Measurements from ENCODE around the gene THTPA.
"Not testable (repeated sequence)": the region's sequence is repeated elsewhere in the genome, so short reads cannot be mapped to it uniquely, and the experiment has no call there.

THTPA gene

GRCh38 chr14:23584527-23585203 lies 28.6 kb downstream of the THTPA start:
- DNase-seq = not testable (repeated sequence)

DNA sequence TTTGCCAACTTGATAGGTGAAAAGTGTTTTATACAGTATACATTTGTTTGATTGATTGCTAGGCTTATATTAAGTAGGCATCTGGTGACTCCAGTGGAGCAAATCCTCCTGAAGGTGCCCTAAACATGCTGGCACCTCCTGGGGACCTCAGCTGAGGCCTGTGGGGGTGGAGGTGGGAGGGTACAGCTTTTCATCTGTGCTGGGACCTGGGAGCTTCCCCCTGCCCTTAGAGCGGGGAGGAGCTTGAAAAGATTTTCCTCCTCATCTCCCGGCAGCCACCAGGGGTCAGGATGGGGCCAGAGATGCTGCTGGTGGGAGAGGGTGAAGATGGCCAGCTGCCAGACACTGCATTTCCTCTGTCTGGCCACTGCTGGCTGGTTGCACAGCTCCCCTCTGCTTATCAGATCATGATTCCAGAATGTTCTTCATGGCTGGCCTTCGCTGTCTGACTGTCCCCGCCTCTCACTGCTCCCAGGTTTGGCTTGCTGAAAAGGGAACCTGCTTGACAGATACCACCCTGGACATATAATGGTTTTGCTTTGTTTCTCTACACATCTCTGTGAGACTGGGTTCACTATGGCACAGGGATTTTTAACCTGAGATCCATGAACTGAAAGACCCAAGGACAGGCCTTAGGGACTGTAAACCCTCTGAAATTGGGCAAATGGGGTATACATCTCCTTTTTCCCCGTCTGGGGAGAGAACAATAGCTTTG lies 33.0 kb downstream of the THTPA start:
- DNase-seq = peak; percentile 80

DNA sequence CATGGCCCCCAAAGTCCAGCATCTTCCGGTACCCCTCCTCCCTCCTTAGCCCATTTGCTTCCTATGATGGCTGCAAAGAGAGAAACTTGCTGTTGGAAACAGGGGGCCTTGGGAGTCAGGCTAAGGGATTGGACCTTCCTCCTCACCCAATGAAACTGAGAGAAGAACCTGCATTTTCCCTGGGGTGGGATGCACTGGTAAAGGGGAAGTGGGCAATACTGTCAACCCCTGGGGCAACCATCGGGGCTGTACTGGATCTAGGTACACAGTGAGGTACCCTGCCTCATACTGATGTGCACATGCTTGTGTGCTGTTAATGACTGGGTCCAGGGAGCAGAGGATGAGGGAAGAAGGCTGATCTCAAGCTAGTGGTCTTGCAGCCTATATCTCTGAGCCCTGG lies 33.5 kb downstream of the THTPA start:
- DNase-seq = no peak

- no peak for DNase-seq
These were observed 34.1 kb downstream of the THTPA start for GRCh38 chr14:23590198-23590597.

GRCh38 chr14:23594191-23594590 lies 38.1 kb downstream of the THTPA start:
- not testable (repeated sequence) for DNase-seq

DNA sequence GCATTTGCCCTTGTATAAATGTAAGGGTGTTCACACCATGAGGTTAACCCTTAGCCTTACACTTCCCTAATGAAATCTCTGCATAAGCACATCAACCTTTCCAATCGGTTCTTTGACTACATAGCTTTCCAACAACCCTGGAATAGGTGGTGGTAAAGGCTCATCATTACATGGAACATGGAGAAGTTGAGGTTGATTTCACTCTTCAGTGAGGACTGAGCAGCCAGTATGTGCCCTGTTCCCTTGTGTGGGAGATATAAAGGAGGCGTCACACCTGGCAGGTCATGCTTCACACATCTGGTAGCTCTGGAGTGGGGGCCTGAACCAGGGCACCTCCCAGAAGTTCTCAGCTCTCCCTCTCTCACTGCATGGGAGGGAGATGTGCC lies 44.2 kb downstream of the THTPA start:
- no peak for DNase-seq

DNA sequence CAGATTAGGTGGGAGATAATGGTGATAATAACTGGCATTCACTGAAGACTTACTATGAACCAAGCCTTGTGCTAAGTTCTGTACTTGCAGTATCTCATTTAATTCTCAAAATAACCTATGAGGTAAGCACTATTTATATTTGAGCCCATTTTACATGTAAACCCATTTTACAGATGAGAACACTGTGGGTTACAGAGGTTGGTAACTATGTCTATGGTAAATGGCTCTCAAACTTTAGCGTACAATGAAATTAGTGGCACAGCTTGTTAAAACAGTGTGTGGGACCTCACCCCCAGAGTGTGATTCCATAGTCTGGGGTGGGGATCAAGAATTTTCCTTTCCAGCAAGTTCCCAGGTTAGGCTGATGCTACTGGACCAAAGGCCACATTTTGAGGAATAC lies 44.7 kb downstream of the THTPA start:
- DNase-seq = no peak

GRCh38 chr14:23601424-23601823 lies 45.4 kb downstream of the THTPA start:
- no peak for DNase-seq

DNA sequence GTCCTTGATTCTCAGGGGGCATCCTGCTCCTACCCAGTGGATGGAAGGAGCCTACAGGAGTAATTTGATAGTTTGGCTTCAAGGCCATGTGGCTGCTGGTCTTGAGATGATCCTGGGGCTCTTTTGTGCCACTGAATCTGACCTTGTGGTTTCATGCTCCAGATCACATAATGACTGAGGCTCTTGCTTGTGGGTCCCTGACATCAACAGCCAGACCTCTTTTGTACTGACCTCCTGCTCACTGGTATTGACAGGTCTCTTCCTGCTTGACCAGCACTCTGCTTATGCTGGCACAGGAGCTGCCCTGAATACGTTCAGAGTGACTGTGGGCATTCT lies 45.7 kb downstream of the THTPA start:
- no peak for DNase-seq

GRCh38 chr14:23602181-23603095 lies 46.4 kb downstream of the THTPA start:
- no peak for DNase-seq

DNA sequence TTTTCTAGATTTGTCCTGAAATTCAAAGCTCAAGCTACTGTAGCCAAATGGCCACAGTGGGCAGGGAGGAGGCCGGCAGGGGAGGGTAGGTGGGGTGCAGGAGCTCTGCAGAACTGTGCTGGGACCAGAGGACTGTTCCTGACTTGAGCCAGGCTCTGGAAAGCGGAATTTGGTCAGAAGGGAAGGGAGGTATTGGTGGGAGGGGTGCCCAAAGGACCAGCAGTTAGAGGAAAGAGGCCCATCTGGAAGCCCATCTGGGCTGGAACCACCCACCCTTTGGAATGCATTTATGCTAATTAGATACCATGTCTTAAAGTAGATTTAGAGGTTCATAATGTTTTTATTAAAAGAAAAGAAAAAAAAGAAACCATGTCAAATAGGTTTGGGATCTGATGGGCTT lies 47.0 kb downstream of the THTPA start:
- DNase-seq = no peak

GRCh38 chr14:23604148-23604547 lies 48.1 kb downstream of the THTPA start:
- DNase-seq = no peak

DNA sequence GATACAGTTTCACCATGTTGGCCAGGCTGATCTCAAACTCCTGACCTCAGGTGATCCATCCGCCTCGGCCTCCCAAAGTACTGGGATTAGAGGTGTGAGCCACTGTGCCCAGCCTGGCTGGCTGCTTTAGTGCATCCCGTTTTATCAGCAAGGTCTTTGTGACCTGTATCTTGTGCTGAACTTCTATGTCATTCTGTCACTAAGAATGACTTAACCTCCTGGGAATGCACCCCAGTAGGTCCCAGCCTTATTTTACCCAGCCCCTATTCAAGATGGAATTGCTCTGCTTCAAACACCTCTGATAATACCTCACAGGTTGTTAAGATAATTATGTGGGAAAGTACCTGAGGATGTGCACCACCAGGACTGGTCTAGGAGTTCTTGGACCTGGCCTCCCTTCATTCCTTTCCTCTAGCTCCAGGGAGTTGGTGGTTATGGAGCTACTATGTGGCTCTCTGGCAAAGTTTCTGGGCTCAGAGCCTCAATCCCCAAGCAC lies 48.7 kb downstream of the THTPA start:
- DNase-seq = no peak

DNA sequence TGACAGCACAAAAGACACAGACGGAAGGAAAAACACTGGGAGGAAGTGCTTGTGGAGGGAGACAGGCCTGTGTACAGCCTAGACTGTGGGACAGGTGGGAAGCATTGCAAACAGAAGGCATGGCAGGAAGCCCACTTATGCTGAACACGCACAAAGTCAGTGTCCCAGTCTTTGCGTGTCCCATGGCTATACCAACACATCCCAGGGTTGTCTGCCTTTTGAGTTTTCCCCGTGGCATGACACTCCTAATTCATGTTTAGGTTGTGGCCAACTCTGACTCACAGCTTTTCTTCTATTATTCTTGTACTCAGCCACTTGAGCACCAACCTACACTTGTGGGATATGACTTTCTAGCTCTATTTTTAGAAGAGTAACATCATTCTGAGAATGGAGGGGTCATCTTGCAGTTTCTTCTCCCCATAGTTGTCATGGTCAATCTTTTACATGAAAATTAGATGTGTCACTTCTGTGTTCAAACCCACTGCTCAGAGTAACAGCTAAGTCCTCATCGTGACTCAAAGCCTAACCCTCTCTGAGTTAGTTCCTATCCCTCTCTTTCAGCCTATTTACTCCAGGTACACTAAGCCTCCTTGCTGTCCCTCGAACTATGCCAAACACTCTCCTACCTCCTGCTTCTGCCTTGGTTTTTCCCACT lies 50.0 kb downstream of the THTPA start:
- no peak for DNase-seq

GRCh38 chr14:23608454-23608853 lies 52.4 kb downstream of the THTPA start:
- DNase-seq = no peak

GRCh38 chr14:23609001-23609400 lies 52.9 kb downstream of the THTPA start:
- no peak for DNase-seq

GRCh38 chr14:23609411-23610089 lies 53.5 kb downstream of the THTPA start:
- DNase-seq = not testable (repeated sequence)

Measured in activated T-cell treated with anti-CD3 and anti-CD28 coated beads, Interleukin-2, amount 50 U/mL, for 1 hour (primary cell).